LoVo (cell line): Measurements from ENCODE around the gene ZRANB2.
A peak's percentile ranks its signal among the peaks of the same experiment; 100 is the strongest.

ENCODE experiments used
- DNase-seq: peaks from one replicate; pipeline ENCODE4 v3.0.0-alpha.2; 2016; ENCODE audit warnings: low spot score

Gene ZRANB2

GRCh38 chr1:71080739-71081696 is at the start of gene ZRANB2:
TSS of gene ZRANB2 (minus strand) at chr1:71081035. CDS start at chr1:71080995, 40 bp downstream.
- peak; percentile 95 for DNase-seq

GRCh38 chr1:71128060-71128459 is 47.2 kb upstream of the ZRANB2 start:
- no peak for DNase-seq

GRCh38 chr1:71118086-71118485 is 37.3 kb upstream of the ZRANB2 start:
- DNase-seq, result no peak

GRCh38 chr1:71116729-71117128 is 35.9 kb upstream of the ZRANB2 start:
- no peak for DNase-seq

- DNase-seq, result no peak
These were observed 26.0 kb upstream of the ZRANB2 start for GRCh38 chr1:71106658-71107322.

- DNase-seq, result no peak
These were observed 23.6 kb upstream of the ZRANB2 start for GRCh38 chr1:71104417-71104816.

- DNase-seq, result no peak
These were observed 21.1 kb upstream of the ZRANB2 start for GRCh38 chr1:71101839-71102376.

- DNase-seq, result no peak
These were observed 16.6 kb upstream of the ZRANB2 start for GRCh38 chr1:71097428-71097827.

GRCh38 chr1:71094913-71095312 is 14.1 kb upstream of the ZRANB2 start:
- no peak for DNase-seq

GRCh38 chr1:71093938-71094337 is 13.1 kb upstream of the ZRANB2 start:
- peak; percentile 15 for DNase-seq

GRCh38 chr1:71089536-71090270 is 8.9 kb upstream of the ZRANB2 start:
- no peak for DNase-seq

- DNase-seq, result no peak
These were observed 7.9 kb upstream of the ZRANB2 start for GRCh38 chr1:71088645-71089287.

GRCh38 chr1:71087713-71088112 is 6.9 kb upstream of the ZRANB2 start:
- no peak for DNase-seq

- no peak for DNase-seq
These were observed 6.2 kb upstream of the ZRANB2 start for GRCh38 chr1:71087060-71087459.

- DNase-seq, result no peak
These were observed 5.5 kb upstream of the ZRANB2 start for GRCh38 chr1:71086331-71086730.

- DNase-seq, result no peak
These were observed 2.4 kb upstream of the ZRANB2 start for GRCh38 chr1:71083271-71083670.

- no peak for DNase-seq
These were observed 854 bp upstream of the ZRANB2 start for GRCh38 chr1:71081697-71082080.

- DNase-seq, result peak; percentile 15
These were observed 551 bp downstream of the ZRANB2 start for GRCh38 chr1:71080230-71080738.

- no peak for DNase-seq
These were observed 6.2 kb downstream of the ZRANB2 start for GRCh38 chr1:71074681-71075080.

- DNase-seq, result no peak
These were observed 8.6 kb downstream of the ZRANB2 start for GRCh38 chr1:71072273-71072672.

- DNase-seq, result no peak
These were observed 9.1 kb downstream of the ZRANB2 start for GRCh38 chr1:71071720-71072119.
